GM21619 (cell line): Measurements from ENCODE around the gene ZFP92.
"Not testable (repeated sequence)": the region's sequence is repeated elsewhere in the genome, so short reads cannot be mapped to it uniquely, and the experiment has no call there.

Experiments
- ATAC-seq: cut with Tn5 transposase; IDR thresholded peaks from one replicate; pipeline ENCODE4 v1.9.1; 2021; ENCODE audit not compliant: unreplicated experiment

The ZFP92 gene

GRCh38 chrX:153384973-153385372, 26.3 kb upstream of the ZFP92 start:
- ATAC-seq, result not testable (repeated sequence)

- ATAC-seq, result no peak
Observed at GRCh38 chrX:153386097-153386496, 25.2 kb upstream of the ZFP92 start.

- no peak for ATAC-seq
Observed at GRCh38 chrX:153387345-153387744, 23.9 kb upstream of the ZFP92 start.

GRCh38 chrX:153387987-153388721, 23.1 kb upstream of the ZFP92 start:
- ATAC-seq, result no peak

GRCh38 chrX:153388722-153389459, 22.4 kb upstream of the ZFP92 start:
- ATAC-seq, result no peak

GRCh38 chrX:153389460-153389768, 21.9 kb upstream of the ZFP92 start:
- ATAC-seq, result not testable (repeated sequence)

GRCh38 chrX:153392642-153393321, 18.5 kb upstream of the ZFP92 start:
- ATAC-seq, result no peak

GRCh38 chrX:153394612-153395011, 16.7 kb upstream of the ZFP92 start:
- no peak for ATAC-seq

GRCh38 chrX:153395613-153396319, 15.5 kb upstream of the ZFP92 start:
- ATAC-seq, result no peak

- ATAC-seq, result no peak
Observed at GRCh38 chrX:153396320-153397195, 14.7 kb upstream of the ZFP92 start.

GRCh38 chrX:153397256-153397960, 13.9 kb upstream of the ZFP92 start:
- no peak for ATAC-seq

- no peak for ATAC-seq
Observed at GRCh38 chrX:153398275-153398960, 12.9 kb upstream of the ZFP92 start.

- no peak for ATAC-seq
Observed at GRCh38 chrX:153400146-153401132, 10.8 kb upstream of the ZFP92 start.

GRCh38 chrX:153401133-153401764, 10.0 kb upstream of the ZFP92 start, which contains the start of gene PNMA6E:
Gene PNMA6E, minus strand, starts transcription at chrX:153401350. Its CDS starts 2,501 bp downstream, at chrX:153398849.
- ATAC-seq, result no peak

- ATAC-seq, result not testable (repeated sequence)
Observed at GRCh38 chrX:153404333-153404732, 6.9 kb upstream of the ZFP92 start.

- ATAC-seq, result no peak
Observed at GRCh38 chrX:153405426-153405825, 5.8 kb upstream of the ZFP92 start.

GRCh38 chrX:153406011-153406410, 5.3 kb upstream of the ZFP92 start:
- no peak for ATAC-seq
